ENCODE measurements around the gene RBM23. TPM values are rescaled to one million over a fixed set of nuclear protein-coding genes. Genes with fewer than 3 reads are reported as not detected.
"Not testable (repeated sequence)": the region's sequence is repeated elsewhere in the genome, so short reads cannot be mapped to it uniquely, and the experiment has no call there.

Gene RBM23
- total RNA-seq, 1 donor from 2014 or later: 110 TPM

DNA sequence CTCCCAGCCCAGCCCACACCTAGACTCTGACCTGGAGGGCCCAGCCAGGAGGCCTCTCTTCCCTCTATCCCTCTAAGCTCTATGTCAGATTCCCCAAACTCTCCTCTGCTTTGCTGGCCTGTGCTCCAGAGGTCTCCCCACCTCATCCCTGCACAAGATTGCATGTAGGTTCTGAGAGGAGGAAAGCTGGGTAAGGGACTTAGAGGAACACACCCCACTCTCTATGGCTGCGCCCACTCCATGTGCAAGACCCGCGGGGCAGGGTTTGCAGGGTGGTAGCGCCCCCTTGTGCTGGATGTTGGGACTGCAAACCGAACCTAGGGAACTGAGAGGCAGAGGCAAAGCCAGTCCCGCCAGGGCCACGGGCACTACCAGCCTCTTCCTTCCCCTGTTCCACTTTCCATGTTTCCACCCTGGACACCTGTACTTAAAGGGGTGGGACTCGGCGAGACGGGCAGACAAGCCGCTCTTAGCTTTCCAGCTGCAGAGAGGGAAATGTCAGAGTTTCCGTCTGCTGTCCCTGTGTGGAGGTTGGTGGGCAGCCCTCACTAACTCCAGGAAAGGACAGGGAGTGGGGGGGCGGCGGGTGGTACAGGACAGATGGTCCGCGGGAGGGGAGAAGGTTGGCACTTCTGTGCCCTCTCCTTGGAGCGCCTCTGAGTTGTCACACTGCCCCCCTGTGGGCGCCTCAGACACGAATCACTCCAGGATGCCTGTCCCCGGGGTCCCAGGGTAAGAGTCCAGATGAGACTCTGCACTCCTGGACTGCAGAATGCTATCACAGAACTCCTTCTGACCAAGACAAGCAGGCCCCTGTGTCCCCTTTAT is 65.8 kb downstream of the RBM23 start:
- Mint-ChIP-seq H3K27me3 (ENCODE audit: low read depth) (no peaks in the 10 kb centered on the region), H3K9me3 (no peaks in the 10 kb centered on the region), H3K27ac (ENCODE audit: unreplicated experiment) (peak overlapping the region; percentile 91), H3K36me3 (ENCODE audit: low read depth) (no peaks in the 10 kb centered on the region), H3K4me1 (peaks cover 16% of the 10 kb centered on the region), H3K4me3 (peak overlapping the region; percentile 73)
- peak; percentile 99 for DNase-seq (ENCODE audit: low read depth, low spot score)
- TF ChIP-seq CTCF (conservative IDR thresholded peaks at IDR 0.05): peak; percentile 93

DNA sequence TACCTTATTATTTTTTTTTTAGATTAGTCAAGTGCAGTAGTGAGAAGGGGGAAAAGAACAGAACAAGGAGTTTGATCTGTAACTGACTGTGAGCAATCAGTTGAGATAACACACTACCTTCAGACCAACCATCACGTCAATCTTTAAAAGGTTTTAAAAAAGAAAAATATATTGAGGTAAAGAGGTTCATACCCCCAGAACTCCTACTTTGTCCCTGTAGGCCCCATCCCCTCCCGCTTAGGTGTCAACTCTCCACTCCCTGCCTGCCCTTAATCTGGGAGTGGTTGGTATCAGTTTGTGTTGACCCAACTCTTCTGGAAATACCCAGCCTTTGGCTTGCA is 66.4 kb downstream of the RBM23 start:
- H3K9me3 Mint-ChIP-seq: no peaks in the 10 kb centered on the region
- no peak for TF ChIP-seq CTCF (conservative IDR thresholded peaks at IDR 0.05)
- H3K36me3 Mint-ChIP-seq (ENCODE audit: low read depth): no peaks in the 10 kb centered on the region
- H3K27me3 Mint-ChIP-seq (ENCODE audit: low read depth): no peaks in the 10 kb centered on the region
- peak overlapping the region; percentile 73 for H3K4me3 Mint-ChIP-seq
- DNase-seq (ENCODE audit: low read depth, low spot score): no peak
- H3K27ac Mint-ChIP-seq (ENCODE audit: unreplicated experiment): no peak overlapping the region
- H3K4me1 Mint-ChIP-seq: peaks cover 22% of the 10 kb centered on the region

DNA sequence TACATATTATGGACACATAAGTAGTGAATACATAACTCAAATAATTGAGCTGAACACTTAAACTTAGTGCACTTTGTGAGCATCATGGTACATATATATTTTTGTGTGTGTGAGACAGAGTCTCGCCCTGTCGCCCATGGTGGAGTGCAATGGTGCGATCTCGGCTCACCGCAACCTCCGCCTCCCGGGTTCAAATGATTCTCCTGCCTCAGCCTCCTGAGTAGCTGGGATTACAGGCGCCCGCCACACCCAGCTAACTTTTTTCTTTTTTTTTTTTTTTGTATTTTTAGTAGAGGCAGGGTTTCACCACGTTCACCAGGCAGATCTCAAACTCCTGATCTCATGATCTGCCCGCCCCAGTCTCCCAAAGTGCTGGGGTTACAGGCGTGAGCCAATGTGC is 66.8 kb downstream of the RBM23 start:
- not testable (repeated sequence) for H3K27ac Mint-ChIP-seq (ENCODE audit: unreplicated experiment)

DNA sequence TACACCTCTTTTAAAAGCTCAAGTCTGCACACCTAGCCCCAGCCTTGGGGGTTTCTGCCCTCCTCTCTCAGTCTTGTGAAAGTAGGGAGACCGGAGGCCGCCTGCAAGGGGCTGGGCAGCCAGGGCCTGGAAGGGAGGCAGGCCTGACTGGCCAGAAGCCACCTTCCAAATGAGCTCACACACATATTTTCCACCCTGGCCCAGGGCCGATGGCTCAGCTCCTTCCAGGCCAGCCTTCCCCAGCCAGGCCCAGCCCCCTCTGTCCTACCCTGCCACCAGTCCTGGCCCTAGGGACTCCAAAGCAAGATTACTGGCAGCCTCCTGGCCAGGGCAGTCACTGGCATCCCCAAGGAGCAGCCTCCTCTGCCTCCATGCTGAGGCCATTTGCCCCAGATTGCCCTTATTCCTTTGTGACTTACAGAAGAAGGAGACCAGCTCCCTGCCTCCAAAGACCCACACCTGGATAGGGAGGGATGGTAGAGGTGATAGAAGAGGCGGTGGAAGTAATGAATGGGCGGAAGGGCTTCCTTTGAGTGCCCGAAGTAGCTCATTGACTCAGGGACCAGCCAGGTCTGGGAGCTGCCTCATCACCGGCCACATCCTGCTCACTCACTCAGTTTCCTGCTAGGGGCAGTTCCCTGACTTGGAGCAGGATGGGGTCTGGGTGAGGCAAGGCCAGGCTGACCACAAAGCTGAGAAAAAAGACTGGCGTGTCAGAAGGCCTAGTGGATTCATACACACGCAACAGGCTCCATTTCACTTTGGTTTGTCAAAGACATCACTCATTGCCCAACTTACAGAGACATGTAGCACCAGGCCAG is 67.8 kb downstream of the RBM23 start:
- H3K36me3 Mint-ChIP-seq (ENCODE audit: low read depth): no peaks in the 10 kb centered on the region
- H3K27me3 Mint-ChIP-seq (ENCODE audit: low read depth): no peaks in the 10 kb centered on the region
- no peak for TF ChIP-seq CTCF (conservative IDR thresholded peaks at IDR 0.05)
- H3K9me3 Mint-ChIP-seq: no peaks in the 10 kb centered on the region
- DNase-seq (ENCODE audit: low read depth, low spot score): no peak
- no peak overlapping the region for H3K4me3 Mint-ChIP-seq
- no peak overlapping the region for H3K27ac Mint-ChIP-seq (ENCODE audit: unreplicated experiment)
- peaks cover 28% of the 10 kb centered on the region for H3K4me1 Mint-ChIP-seq

More for the DNA sequence above, 66.8 kb downstream of the RBM23 start:
- peaks cover 24% of the 10 kb centered on the region for H3K4me1 Mint-ChIP-seq
- H3K27me3 Mint-ChIP-seq (ENCODE audit: low read depth); H3K4me3 Mint-ChIP-seq; H3K9me3 Mint-ChIP-seq; H3K36me3 Mint-ChIP-seq (ENCODE audit: low read depth); DNase-seq (ENCODE audit: low read depth, low spot score): not testable (repeated sequence)

DNA sequence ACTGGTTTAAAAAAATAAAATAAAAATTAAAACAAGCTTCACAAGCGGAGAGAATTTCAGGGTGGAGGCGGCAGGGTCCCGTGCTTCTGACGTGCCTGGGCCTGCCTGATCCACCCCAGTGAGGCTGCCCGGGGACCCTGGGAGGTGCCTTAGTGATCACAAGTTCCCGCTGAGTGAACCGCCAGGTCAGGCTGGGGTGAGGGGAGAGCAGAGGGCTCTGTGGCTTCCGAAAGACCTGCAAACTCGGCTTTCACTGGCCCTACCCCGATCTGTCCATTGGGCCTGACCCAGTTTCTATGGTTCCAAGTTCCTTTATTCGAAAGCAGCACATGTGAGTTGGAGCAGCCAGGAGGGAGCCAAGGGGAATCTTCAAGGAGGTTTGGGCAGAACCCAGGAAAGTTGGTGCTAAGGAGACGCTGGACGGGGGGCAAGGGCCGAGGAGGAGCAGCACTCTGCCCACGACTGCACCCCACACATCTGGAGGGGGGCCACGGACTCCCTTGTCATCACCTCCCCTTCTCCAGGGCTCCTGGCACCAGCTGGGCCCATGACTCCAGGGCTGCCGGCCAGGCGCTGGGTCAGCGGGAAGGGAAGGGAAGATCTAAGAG is 69.6 kb downstream of the RBM23 start:
- H3K4me3 Mint-ChIP-seq: no peak overlapping the region
- no peaks in the 10 kb centered on the region for H3K9me3 Mint-ChIP-seq
- no peak overlapping the region for H3K27ac Mint-ChIP-seq (ENCODE audit: unreplicated experiment)
- TF ChIP-seq CTCF (conservative IDR thresholded peaks at IDR 0.05): no peak
- no peaks in the 10 kb centered on the region for H3K27me3 Mint-ChIP-seq (ENCODE audit: low read depth)
- peaks cover 32% of the 10 kb centered on the region for H3K4me1 Mint-ChIP-seq
- no peak for DNase-seq (ENCODE audit: low read depth, low spot score)
- no peaks in the 10 kb centered on the region for H3K36me3 Mint-ChIP-seq (ENCODE audit: low read depth)

All from neural crest cell (in vitro differentiated cells).